Activated CD8-positive, alpha-beta memory T cell treated with anti-CD3 and anti-CD28 coated beads for 36 hours (primary cell): Measurements from ENCODE around the gene NUDT17. TPM values are rescaled to one million over a fixed set of nuclear protein-coding genes. Genes with fewer than 3 reads are reported as not detected.

Source experiments
- CTCF ChIA-PET: fragments of 350-600 bp; sonication (Branson Sonifier 250); formaldehyde crosslinking; loops from one replicate; lab custom pipeline; 2021; ENCODE audit warnings: antibody characterized with exemption; lab: Charles Lee
- POLR2A ChIA-PET: fragments of 350-600 bp; sonication (Branson Sonifier 250); formaldehyde crosslinking; loops from one replicate; lab custom pipeline; 2021; ENCODE audit warnings: antibody characterized with exemption; lab: Charles Lee
- total RNA-seq, 2 experiments: library from RNA; stranded (reverse); gene quantifications; one replicate each; pipeline ENCODE4 v1.2.3, GENCODE V29; 2021

NUDT17 gene
- total RNA-seq, 2 experiments from 2014 or later, result 2.6 to 2.9 TPM

DNA sequence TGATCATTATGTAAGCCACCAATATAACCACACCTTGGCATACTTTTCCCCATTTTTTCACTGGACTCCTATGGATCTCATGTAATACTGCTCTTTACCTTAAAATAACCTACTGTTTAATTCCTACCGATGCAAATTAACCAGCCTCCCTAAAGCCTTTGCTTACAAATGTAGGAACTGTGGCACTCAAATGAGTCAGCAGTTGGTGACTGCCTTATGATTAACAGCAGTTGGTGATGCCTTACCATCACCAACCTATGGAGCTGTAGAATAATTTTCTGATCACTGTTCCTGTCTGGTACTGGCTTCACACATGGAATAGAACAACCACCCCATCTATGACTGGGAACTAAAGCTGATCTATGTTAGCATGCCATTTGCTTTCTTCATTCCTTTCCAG lies 7.8 kb upstream of the NUDT17 start:
- POLR2A ChIA-PET, result no interaction called here

DNA sequence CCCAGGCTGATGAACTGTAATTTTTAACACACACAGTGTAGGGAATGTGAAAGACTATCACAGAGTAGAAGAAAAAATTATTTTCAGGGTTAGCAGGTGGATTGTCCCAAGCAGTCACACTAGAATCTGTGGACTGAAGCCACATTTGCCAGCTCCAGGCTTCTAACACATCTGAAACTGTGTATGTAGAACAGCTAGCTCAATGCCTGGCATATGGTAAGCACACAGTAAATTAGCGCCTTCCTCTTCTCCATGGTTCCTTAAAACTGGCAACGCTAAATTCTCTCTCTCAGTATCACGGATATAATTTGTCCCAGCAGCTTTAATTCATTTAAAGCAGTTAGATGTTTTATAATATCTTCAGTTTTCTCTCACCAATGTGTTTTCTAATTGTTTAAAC lies 2.4 kb upstream of the NUDT17 start:
- ChIA-PET CTCF (interaction anchor here (0.6 to 1.6 kb wide), 2 partner anchors 9 to 67 kb away, joined by 3 read pairs; partner anchors contain the start of gene ITGA10), POLR2A (no interaction called here)

More for the DNA sequence above, 7.8 kb upstream of the NUDT17 start:
- CTCF ChIA-PET, result interaction anchor here (1.3 to 1.6 kb wide), 2 partner anchors 8 to 12 kb away, joined by 3 to 5 read pairs; partner anchors contain the start of gene NUDT17

DNA sequence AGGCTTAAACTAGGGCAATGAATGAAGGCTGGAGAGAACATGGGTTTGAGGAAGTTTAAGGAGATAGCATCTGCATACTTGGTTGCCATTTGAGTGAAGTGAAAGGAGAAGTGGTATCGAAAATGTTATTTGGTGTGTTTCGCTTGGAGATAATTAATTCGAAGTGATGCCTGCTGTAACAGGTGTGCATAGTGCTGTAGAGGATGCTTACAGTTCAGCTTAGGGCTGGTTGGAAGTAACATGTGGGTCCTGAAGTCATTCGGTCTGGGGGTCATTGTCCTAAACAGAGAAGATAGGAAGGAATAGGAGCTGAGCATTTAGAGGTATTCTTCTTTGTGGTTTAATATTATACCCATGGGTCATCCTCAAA lies 301 bp upstream of the NUDT17 start:
- ChIA-PET CTCF (interaction anchor here (0.6 to 5.4 kb wide), 30 partner anchors 8 to 195 kb away, joined by 3 to 75 read pairs (median 4); partner anchors contain the start of genes ANKRD35, ITGA10, LIX1L and PEX11B), POLR2A (interaction anchor here (0.6 to 4.4 kb wide), 8 partner anchors 13 to 117 kb away, joined by 3 to 43 read pairs (median 4); partner anchors contain the start of genes ITGA10, LIX1L, PEX11B and PIAS3)

DNA sequence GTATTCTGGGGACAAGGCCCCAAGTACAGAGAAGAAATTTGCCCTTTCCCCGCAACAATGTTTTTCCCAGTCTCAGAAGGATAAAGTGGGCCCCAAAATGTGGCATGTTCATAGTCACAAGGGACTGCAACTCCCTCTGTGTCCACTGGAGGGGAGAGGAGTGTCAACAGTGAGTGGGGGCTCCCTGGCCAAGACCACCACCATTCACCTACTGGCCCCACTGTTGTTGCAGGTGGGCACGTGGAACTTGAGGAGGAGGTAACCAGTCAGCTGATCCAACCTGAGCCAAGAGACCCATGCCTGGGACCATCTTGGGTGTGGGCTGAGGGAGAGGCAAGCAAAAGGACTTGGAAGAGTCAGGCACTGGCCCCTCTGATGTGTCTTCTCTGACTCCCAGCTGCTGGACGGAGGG lies 777 bp downstream of the NUDT17 start:
- POLR2A ChIA-PET, result interaction anchor here (1.2 to 4.4 kb wide), 3 partner anchors 12 to 112 kb away, joined by 4 to 43 read pairs (median 4); partner anchors contain the start of genes LIX1L, PEX11B and PIAS3

DNA sequence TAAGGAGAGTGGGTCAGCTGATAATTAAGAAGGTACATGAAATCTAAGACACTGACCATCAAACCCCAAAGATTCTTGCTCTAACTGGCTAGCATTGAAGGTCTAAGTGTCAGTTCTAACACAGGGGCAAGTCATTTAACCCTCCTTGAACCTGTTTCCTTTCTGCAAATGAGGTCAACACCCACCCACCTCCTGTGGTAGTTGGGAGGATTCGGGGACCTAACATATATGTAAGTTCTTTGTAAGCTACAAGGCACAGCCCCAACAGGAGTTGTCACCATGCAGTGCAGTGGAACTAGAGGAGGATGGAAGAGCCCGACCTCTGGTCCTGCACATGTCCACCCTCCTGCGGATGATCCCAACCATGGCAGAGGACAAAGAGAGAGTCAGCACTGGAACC lies 2.4 kb downstream of the NUDT17 start:
- CTCF ChIA-PET, result interaction anchor here (1.2 to 5.4 kb wide), 4 partner anchors 10 to 67 kb away, joined by 3 to 75 read pairs (median 16); partner anchors contain the start of genes ITGA10 and PIAS3
- POLR2A ChIA-PET, result interaction anchor here (4.4 kb wide), 1 partner anchor 10 kb away, joined by 43 read pairs; the partner anchor contains the start of gene PIAS3

More for the DNA sequence above, 777 bp downstream of the NUDT17 start:
- CTCF ChIA-PET, result interaction anchor here (0.6 to 5.4 kb wide), 17 partner anchors 12 to 168 kb away, joined by 3 to 75 read pairs (median 10); partner anchors contain the start of genes ANKRD35, ITGA10, PEX11B and PIAS3

DNA sequence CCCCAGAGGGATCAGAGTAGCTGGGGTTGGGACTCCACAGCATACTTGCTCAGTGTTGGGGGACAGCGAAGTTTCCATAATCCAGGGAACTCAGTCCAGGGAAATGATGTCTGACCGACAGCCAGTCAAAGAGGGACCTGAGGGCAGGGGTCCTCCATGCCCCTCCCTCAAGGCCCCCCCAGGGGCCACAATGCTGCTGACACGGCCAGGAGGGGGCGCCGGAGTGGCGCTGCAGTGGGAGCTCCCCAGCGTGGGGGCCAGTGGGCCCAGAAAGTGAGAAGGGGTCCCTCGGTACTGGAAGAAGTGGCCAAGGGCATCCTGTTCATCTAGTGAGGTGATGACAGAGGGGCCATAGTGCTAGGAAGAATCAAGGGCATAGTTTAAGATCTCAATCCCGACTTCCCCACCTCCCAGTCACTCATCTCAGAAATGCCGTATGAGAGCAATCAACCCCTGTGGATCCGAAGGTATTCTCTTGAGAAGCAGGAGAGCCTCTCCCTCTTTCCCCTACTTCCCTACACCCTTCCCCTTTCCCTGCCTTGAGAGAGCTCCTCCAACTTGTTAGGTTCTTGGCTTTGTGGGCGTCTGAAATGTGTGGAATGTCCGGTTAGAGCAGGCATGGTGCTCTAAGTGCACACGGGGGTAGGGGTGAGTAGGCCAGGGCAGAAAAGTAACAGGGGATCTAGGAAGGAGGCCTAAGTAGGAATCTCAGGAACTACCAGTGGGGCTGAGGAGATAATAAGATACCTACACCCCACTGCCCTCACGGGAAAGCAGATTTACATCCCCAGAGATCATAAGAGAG lies 4.1 kb downstream of the NUDT17 start:
- ChIA-PET POLR2A (no interaction called here), CTCF (interaction anchor here (0.8 to 2.6 kb wide), 5 partner anchors 10 to 157 kb away, joined by 3 to 14 read pairs (median 3); partner anchors contain the start of gene PIAS3)

DNA sequence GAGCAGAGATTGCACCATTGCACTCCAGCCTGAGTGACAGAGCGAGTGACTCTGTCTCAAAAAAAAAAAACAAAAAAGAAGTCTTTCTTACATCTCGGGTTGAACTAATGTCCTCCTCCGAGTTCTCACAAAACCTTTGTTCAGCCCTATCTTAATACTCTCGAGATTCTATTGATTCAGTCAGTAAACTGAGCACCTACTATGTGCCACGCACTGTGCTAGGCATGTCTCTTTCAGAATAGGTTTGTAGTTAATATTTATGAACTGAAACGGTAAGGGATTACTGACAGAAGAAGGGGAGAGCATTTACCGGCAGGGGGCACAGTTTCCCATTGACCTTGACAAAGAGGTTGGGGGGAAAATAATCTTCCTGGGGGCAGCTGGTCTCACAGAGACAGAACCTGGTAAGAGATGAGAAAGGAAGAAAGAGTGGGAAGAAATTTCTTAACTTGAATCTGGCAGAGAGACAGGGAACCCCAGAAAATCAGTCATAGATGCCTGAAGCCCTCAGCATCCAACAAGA lies 10.1 kb downstream of the NUDT17 start:
- ChIA-PET CTCF (interaction anchor here (5.6 kb wide), 1 partner anchor 9 kb away, joined by 75 read pairs; the partner anchor contains the start of gene NUDT17), POLR2A (no interaction called here)

DNA sequence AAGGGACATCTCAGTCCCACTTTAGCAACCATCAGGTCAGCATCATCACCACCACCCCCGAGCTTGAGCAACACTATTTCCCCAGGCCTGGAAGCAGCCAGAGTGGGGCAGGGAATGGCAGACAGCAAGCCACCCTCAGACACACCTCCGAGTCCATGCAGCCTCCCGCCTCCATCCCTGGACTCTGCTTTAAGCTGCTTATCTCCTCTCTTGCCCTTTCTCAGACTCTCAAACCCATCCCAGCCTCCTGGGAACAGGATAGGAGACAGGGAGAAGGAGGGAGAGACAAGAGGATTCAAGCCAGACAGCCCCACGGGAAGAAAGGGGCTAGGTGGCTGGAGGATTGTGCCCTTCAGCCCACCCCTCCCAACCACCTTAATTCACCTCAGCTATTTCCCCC lies 11.7 kb downstream of the NUDT17 start:
- POLR2A ChIA-PET, result interaction anchor here (0.6 to 4.0 kb wide), 3 partner anchors 11 to 123 kb away, joined by 3 to 43 read pairs (median 6); partner anchors contain the start of gene NUDT17
- CTCF ChIA-PET, result interaction anchor here (1.5 to 5.6 kb wide), 3 partner anchors 11 to 53 kb away, joined by 3 to 75 read pairs (median 5); partner anchors contain the start of genes ITGA10 and NUDT17

DNA sequence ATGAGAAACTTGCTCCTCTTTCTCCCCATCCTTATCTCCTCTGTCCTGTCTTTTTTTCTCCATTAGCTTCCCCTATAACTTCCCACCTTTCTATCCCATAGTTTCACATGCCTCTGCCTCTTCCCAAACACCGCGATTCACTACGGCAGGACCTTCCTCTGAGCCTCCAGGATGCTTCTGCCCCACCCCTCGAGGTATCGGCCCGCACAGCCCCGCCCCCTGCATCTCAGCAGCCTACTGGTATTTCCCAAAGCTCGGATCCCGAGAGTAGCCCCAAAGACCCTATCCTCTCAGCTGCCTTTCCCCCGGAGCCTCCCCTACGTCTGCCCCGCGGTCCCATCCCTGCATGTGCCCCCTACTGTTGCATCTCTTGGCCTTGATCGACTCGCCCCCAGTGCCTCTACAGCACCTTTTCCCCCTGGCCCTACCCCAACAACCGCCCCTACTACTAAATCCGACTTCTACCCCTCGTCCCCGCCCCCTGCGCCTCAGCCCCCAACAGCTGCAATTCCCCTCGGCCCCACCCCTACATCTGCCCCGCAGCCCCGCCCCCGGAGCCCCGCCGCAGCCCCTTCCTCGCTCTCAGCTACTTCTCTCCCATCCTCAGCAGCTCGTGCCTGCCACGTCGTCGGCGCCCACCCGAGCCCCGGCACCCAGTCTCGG lies 12.9 kb downstream of the NUDT17 start:
- ChIA-PET CTCF (interaction anchor here (0.6 to 5.6 kb wide), 12 partner anchors 8 to 180 kb away, joined by 3 to 75 read pairs (median 3); partner anchors contain the start of genes LIX1L and NUDT17), POLR2A (interaction anchor here (0.6 to 4.0 kb wide), 14 partner anchors 11 to 193 kb away, joined by 4 to 43 read pairs (median 8); partner anchors contain the start of genes ANKRD34A, LIX1L, NUDT17 and PEX11B)

DNA sequence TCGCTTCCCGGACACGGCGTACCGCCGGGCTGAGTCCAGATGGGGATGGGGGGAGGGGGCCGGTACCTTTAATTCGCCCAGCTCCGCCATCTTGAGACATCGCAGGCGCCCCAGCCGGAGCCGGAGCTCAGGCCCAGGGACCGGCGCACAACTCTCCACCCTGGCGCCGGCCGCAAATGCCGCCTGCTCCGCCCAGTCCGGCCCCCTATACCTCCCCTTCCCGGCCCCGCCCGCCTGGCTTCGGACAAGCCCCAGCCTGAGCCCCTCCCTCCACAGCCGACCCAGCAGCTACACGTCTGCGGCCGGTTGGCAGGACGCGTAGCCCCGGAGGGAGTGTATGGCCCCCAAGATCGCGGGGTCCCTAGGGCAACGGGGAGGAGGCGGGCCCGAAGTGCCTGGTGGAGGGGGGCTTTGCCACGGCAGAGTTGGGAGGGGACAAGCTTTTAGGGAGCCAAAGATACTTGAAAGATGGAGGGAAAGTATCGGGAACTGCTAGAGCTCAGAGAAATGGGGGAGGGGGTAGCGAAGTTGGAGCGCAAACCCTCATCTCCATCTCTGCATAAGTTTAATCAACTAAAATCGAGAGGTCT lies 13.6 kb downstream of the NUDT17 start, which contains the start of gene PIAS3:
Gene PIAS3 (minus strand): TSS at position 181 of the 590 bp plus-strand sequence. CDS start 91 bp downstream, at position 90.
- ChIA-PET CTCF (interaction anchor here (0.6 to 5.6 kb wide), 17 partner anchors 9 to 179 kb away, joined by 3 to 75 read pairs (median 3); partner anchors contain the start of genes LIX1L, NUDT17 and RBM8A), POLR2A (interaction anchor here (0.6 to 4.0 kb wide), 17 partner anchors 10 to 193 kb away, joined by 3 to 43 read pairs (median 7); partner anchors contain the start of genes ANKRD34A, LIX1L, NUDT17 and PEX11B)

DNA sequence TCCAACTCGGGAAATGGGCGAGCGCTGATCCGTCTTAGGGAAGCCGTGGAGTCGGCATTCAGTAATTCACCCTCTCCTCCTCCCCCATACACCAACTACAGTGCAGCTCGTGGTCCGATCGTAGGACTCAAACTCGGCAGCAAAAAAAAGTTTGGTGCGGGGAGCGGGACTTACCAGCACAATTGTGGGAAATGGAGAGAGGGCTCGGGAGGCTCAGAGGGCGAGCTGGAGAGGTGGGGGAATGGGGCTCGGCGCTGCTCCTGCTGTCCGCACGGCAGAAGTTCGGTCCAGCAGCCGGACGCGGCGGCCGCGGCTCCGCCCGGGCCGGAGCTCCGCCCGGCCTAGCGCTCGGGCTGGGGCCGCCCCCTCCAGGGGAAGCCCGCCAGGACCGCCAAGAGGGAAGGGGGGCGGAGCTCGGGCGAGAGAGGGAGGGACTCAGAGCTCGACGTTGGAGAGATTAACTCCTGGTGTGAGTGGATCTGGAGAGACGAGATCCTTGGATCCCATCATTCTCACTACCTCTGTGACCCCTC lies 14.1 kb downstream of the NUDT17 start:
- ChIA-PET CTCF (interaction anchor here (1.0 to 5.6 kb wide), 11 partner anchors 9 to 148 kb away, joined by 3 to 75 read pairs (median 3); partner anchors contain the start of genes NUDT17 and RBM8A), POLR2A (interaction anchor here (0.6 to 4.0 kb wide), 14 partner anchors 10 to 192 kb away, joined by 3 to 43 read pairs (median 8); partner anchors contain the start of genes ANKRD34A, ANKRD35, LIX1L and NUDT17)

DNA sequence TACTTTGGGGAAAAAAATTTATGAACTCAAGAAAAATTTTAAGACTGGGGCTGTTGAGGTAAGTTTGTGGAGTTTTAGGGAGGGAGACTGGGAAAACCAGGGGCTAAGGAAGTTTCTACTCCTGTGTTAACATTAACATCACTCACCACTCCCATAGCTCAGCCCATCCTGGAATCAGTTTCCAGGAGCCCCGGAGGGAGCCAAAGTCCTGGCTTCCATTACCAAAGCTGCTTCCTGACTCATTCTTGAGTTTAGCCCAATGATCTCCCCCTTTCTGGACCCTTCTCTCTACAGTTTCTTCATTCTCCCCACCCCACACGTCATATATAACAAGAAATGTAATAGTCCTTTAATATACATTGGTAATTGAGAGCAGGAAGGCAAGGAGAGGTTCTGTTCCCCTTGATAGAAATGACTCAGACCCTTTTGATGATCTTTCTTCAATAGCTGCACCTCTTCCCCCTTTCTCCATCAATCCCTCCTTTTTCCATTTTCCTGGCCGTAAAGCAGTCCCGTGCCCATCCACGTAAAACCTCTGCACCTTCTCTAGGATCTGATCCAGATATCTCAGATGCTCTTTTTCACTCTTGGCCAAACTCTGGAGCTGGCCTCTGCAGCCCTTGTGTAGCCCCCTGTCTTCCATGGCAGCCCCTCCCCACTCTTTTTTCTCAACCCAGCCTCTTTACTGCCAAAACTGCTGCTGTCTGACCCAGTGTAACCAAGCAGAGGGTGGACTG lies 18.0 kb downstream of the NUDT17 start:
- ChIA-PET CTCF (interaction anchor here (0.7 to 5.0 kb wide), 2 partner anchors 12 to 18 kb away, joined by 3 to 17 read pairs; partner anchors contain the start of gene NUDT17), POLR2A (no interaction called here)

DNA sequence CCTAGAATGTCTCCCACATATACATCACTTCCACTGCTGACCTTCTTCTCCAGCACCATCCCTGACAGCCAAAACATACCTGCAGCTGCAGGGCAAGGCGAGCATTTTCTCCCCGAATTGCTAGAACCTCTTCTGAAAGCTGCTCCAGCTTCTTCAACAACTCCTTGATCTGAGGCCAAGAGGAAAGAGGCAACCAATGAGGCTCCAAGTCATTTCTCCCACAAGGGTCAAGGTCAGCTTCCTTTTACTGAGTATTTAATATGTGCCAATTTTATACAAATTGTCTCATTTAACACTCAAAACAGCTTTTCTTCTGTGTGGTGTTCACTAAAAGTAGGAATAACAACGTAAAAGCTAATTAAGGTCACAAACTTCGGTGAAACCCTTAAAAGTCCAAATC lies 22.8 kb downstream of the NUDT17 start:
- ChIA-PET POLR2A (interaction anchor here (1.9 kb wide), 1 partner anchor 9 kb away, joined by 7 read pairs; the partner anchor contains the start of gene PIAS3), CTCF (no interaction called here)

DNA sequence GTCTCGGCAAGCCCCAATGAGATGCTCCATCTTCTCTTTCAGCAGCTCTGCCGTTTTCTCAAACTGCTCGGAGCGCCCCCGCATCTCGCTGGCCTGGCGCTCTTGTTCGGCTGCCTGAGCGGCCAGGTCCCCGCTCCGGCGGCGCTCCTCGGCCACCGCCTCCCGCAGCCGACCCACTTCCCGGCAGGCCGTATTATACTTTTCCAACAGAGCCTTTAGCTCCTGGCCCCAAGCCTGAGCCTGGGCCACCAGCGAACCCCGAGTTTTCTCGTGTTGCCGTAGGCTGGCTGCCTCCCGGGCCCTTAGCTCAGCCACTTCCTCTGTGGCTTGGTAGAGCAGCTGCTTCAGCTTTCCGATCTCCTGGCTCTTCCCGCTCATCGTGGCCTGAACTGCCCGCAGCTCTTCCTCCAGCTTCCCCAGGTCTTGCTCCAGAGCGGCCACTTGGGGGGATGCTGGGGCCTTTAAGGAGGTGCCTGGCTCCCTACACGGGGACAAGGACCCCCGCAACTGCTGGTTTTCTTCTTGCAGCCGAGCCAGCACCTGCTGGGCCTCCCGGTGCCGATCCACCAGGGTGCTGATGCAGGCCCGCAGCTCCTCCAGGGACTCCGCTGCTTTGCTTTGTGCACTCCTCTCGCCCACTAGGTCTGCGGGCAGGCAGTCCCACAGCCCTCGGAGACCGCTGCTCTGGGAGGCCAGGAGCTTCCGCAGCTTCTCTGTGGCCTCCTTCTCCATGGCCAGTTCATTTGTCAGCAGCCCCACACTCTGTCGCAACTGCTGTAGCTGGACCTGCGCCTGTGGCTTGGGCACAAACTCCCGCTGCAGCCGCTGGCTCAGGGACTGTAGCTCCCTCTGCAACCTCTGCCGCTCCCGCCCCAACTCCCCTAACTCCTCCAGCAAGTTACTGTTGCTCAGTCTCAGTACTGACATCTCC lies 26.8 kb downstream of the NUDT17 start:
- CTCF ChIA-PET, result interaction anchor here (0.6 to 3.2 kb wide), 6 partner anchors 12 to 48 kb away, joined by 3 to 16 read pairs (median 4); partner anchors contain the start of gene NUDT17
- POLR2A ChIA-PET, result interaction anchor here (0.9 to 2.2 kb wide), 3 partner anchors 13 to 54 kb away, joined by 3 to 17 read pairs (median 3); partner anchors contain the start of genes PEX11B and PIAS3

DNA sequence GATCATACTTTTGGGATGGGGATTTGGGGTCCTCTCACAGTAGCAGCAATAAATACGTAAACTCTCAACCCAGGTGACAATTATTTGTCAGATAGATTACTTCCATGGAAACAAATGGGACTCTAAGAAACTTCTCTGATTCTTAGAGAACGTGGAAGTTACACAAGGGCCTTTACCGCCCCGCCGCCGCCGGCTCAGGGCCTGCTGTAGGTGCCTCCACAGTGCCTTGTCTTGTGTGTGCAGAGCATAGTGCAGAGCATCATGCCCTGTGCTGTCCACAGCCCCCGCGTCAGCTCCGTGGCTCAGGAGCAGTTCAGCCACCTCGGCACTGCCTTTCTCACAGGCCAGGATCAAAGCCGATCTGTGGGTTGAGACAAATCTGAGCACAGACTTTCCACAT lies 29.2 kb downstream of the NUDT17 start:
- CTCF ChIA-PET, result no interaction called here

More for the DNA sequence above, 29.2 kb downstream of the NUDT17 start:
- POLR2A ChIA-PET, result no interaction called here
